GM12865 (cell line): ENCODE measurements around the gene RAB8B.

ENCODE experiments used
- DNase-seq: peaks from one replicate; pipeline ENCODE4 v3.0.0; 2010; ENCODE audit warnings: low read depth
- H3K4me3 ChIP-seq: 2 replicates; pipeline ENCODE4 v1.5.1; 2011; ENCODE audit warnings: mild to moderate bottlenecking, low read depth, low read length, control low read depth
- CTCF ChIP-seq: IDR thresholded peaks from 2 replicates; pipeline ENCODE4 v1.5.1; 2011; ENCODE audit warnings: low read length, control low read depth, low read depth, inconsistent platforms; ENCODE audit not compliant: insufficient read depth; ENCODE audit errors: missing control alignments

The RAB8B gene

GRCh38 chr15:63156086-63156710 is 33.2 kb upstream of the RAB8B start:
- DNase-seq, result peak; percentile 38
- H3K4me3 ChIP-seq, result peak overlapping the region; percentile 86
- no peak for TF ChIP-seq CTCF

GRCh38 chr15:63156755-63157117 is 32.7 kb upstream of the RAB8B start:
- H3K4me3 ChIP-seq, result peak overlapping the region; percentile 86
- TF ChIP-seq CTCF, result no peak
- peak; percentile 58 for DNase-seq

- no peak for TF ChIP-seq CTCF
- H3K4me3 ChIP-seq, result peak within 1 kb of the TSS; percentile 86
- peak; percentile 96 for DNase-seq
These were observed 32.1 kb upstream of the RAB8B start, which contains the start of gene RPS27L for GRCh38 chr15:63157118-63157843. Gene RPS27L, minus strand, starts transcription at chr15:63157477. Its CDS starts 72 bp downstream, at chr15:63157405.

GRCh38 chr15:63157891-63158431 is 31.4 kb upstream of the RAB8B start:
- peak overlapping the region; percentile 86 for H3K4me3 ChIP-seq
- TF ChIP-seq CTCF, result no peak
- DNase-seq, result peak; percentile 69

- DNase-seq, result no peak
- H3K4me3 ChIP-seq, result no peak overlapping the region
- no peak for TF ChIP-seq CTCF
These were observed 28.8 kb upstream of the RAB8B start for GRCh38 chr15:63160638-63161037.

- DNase-seq, result no peak
- no peak overlapping the region for H3K4me3 ChIP-seq
- no peak for TF ChIP-seq CTCF
These were observed 26.2 kb upstream of the RAB8B start for GRCh38 chr15:63163217-63163616.
